GM19397 (cell line): ENCODE measurements around the gene SNW1.

Experiments
- ATAC-seq: cut with Tn5 transposase; IDR thresholded peaks from one replicate; pipeline ENCODE4 v1.9.1; 2021; ENCODE audit warnings: mild to moderate bottlenecking, moderate library complexity; ENCODE audit not compliant: unreplicated experiment

SNW1 gene

GRCh38 chr14:77674931-77675330, 86.0 kb downstream of the SNW1 start:
- no peak for ATAC-seq

- ATAC-seq = no peak
These were observed 87.8 kb downstream of the SNW1 start for GRCh38 chr14:77673193-77673592.
